Lung (tissue), 12 donors: ENCODE measurements around the gene EFCC1. TPM values are rescaled to one million over a fixed set of nuclear protein-coding genes. Genes with fewer than 3 reads are reported as not detected.

Experiments
- ATAC-seq: fragments of 200-7000 bp; cut with Tn5 transposase; one replicate; pipeline ENCODE4 v1.9.1; 2020; ENCODE audit warnings: moderate number of reproducible peaks; ENCODE audit not compliant: insufficient read depth, low FRiP score
- DNase-seq, 3 donors: peaks; one replicate each; pipeline ENCODE4 v3.0.0-alpha.2; 2013 to 2017
- H3K27ac ChIP-seq, 2 donors: one replicate each; pipeline ENCODE4 v1.5.1; 2013; ENCODE audit warnings: mild to moderate bottlenecking in 2 of 2, moderate library complexity in 2 of 2, control low read depth in 1 of 2, inconsistent platforms in 1 of 2, low read depth in 1 of 2, low read length in 1 of 2
- H3K27me3 ChIP-seq, 3 donors: one replicate each; pipeline ENCODE4 v1.5.1; 2013; ENCODE audit warnings: low read length in 2 of 3; ENCODE audit not compliant: control insufficient read depth in 3 of 3, insufficient read depth in 3 of 3
- H3K36me3 ChIP-seq, 4 donors: one replicate each; pipeline ENCODE4 v1.5.1; 2013; ENCODE audit warnings: low read length in 4 of 4, mild to moderate bottlenecking in 1 of 4, moderate library complexity in 1 of 4; ENCODE audit not compliant: control insufficient read depth in 4 of 4, insufficient read depth in 4 of 4
- H3K4me1 ChIP-seq, 5 donors: one replicate each; pipeline ENCODE4 v1.5.1; 2013; ENCODE audit warnings: low read length in 5 of 5, mild to moderate bottlenecking in 2 of 5, moderate library complexity in 1 of 5; ENCODE audit not compliant: control insufficient read depth in 5 of 5, insufficient read depth in 5 of 5
- H3K4me3 ChIP-seq: one replicate; pipeline ENCODE4 v1.5.1; 2013; ENCODE audit warnings: mild to moderate bottlenecking, control low read depth, moderate library complexity
- H3K9ac ChIP-seq, 2 donors: one replicate each; pipeline ENCODE4 v1.5.1; 2013; ENCODE audit warnings: low read length in 2 of 2, control low read depth in 1 of 2; ENCODE audit not compliant: insufficient read depth in 1 of 2
- H3K9me3 ChIP-seq, 4 donors: one replicate each; pipeline ENCODE4 v1.5.1; 2013; ENCODE audit warnings: low read length in 3 of 4, mild to moderate bottlenecking in 1 of 4, moderate library complexity in 1 of 4; ENCODE audit not compliant: control insufficient read depth in 4 of 4, insufficient read depth in 3 of 4
- CTCF ChIP-seq: IDR thresholded peaks from 2 replicates; pipeline ENCODE4 v1.5.1; 2012; ENCODE audit warnings: mild to moderate bottlenecking; ENCODE audit errors: control extremely low read depth, extremely low read depth
- WGBS, 2 donors: extraction: QIAGEN DNeasy Blood & Tissue Kit; methylation state at CpG; one replicate each; pipeline ENCODE4 v1.1.7; 2013; 5-methylcytosine and 5-hydroxymethylcytosine counted together
- polyA plus RNA-seq, 2 donors: library from polyadenylated mRNA; stranded (reverse); fragments of 200-250 nt; gene quantifications; one replicate each; pipeline ENCODE4 v1.2.1, GENCODE V29; 2013
- total RNA-seq, 2 donors: library from RNA; depleted of rRNA in 1 of 2; stranded (reverse); fragments of >200 nt in 1 of 2; gene quantifications; one replicate each; pipeline ENCODE4 v1.2.1, GENCODE V29; 2014 to 2021
- donor health status: control.
- donor health status: control.
- donor health status: Bipolar disorder and iron deficiency.
- donor health status: healthy.
- donor health status: DM: yes; HTN: yes; CAD: no.

Gene EFCC1
- total and polyA plus RNA-seq, 4 donors, result 3.2 to 10.0 (median 6.3) TPM

DNA sequence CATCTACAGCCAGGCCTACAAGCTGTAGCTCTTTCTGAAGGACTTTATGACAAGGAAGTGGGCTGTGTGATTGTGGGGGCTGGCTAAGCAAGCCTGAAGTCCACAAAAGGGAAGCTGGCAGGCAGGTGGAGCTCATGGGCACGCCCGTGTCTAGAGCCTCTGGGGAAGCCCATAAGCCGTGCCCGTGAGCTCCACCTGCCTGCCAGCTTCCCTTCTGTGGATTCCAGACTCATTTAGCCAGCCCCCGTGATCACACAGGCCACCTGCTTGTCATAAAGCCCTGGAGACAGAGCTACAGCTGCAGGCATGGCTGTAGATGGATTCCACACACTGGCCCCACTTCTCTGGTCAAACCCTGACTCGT is 15.2 kb downstream of the EFCC1 start:
- peaks cover 0 to 67% (median 34%) of the 10 kb centered on the region in 5 donors for H3K4me1 ChIP-seq
- H3K9ac ChIP-seq, result no peak overlapping the region
- TF ChIP-seq CTCF, result no peak
- no peaks in the 10 kb centered on the region for H3K27me3 ChIP-seq
- 12 to 21% methylated on average over 6 of the region's 6 CpGs for WGBS, 2 donors
- DNase-seq (peak in 1 of 3 donors; percentile 31), ATAC-seq (no peak)
- H3K27ac ChIP-seq, result peak overlapping the region; percentile 79 to 80
- H3K36me3 ChIP-seq, result no peaks in the 10 kb centered on the region
- H3K9me3 ChIP-seq, result no peaks in the 10 kb centered on the region
- H3K4me3 ChIP-seq, result no peak overlapping the region

DNA sequence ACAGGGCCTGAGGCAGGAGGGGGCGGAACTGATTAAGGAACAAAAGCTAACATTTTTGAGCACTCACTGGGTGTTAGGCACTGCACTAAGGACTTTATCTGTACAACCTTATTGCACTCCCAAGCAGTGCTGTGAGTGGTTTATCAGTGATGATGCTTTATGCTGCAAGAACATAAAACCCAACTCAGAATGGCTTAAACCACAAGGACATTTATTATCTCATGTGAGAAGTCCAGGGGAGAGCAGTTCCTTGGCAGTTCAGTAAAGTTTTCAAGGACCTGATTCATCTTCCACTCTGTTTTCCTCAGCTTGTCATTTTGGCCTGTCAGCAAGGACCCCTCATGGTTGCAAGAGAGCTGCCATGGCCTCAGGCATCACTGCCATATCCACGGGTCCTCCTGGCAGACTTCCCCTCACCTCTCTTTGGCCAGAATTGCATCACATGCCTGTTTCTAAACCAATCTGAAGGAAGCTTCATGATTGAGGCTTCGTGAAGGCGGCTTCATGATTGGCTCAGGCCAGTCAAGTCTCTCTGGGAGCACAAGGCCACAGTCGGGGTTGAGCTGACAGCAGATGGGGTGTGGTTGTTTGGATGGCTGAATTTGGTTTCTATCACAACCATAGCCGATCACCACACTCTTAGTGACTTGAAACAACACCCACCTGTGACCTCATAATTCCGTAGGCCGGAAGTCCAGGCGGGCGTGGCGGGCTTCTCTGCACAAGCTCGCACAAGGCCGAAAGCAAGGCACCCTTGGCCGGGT is 15.8 kb downstream of the EFCC1 start:
- H3K27me3 ChIP-seq, result no peaks in the 10 kb centered on the region
- no peak overlapping the region for H3K9ac ChIP-seq
- 62 to 75% methylated on average over 14 of the region's 14 CpGs for WGBS, 2 donors
- H3K27ac ChIP-seq, result peak overlapping the region; percentile 79 to 80
- DNase-seq (peak in 1 of 3 donors; percentile 27), ATAC-seq (no peak)
- no peaks in the 10 kb centered on the region for H3K36me3 ChIP-seq
- no peaks in the 10 kb centered on the region for H3K9me3 ChIP-seq
- no peak for TF ChIP-seq CTCF
- H3K4me3 ChIP-seq, result no peak overlapping the region
- H3K4me1 ChIP-seq, result peaks cover 0 to 73% (median 35%) of the 10 kb centered on the region in 5 donors

- DNase-seq, result peak; percentile 79 to 85 (median 84)
- H3K27ac ChIP-seq, result peak overlapping the region; percentile 79 to 80
- no peak for TF ChIP-seq CTCF
- no peaks in the 10 kb centered on the region for H3K36me3 ChIP-seq
- WGBS, 2 donors, result 46 to 57% methylated on average over 7 of the region's 7 CpGs
- no peaks in the 10 kb centered on the region for H3K27me3 ChIP-seq
- peaks cover 0 to 78% (median 39%) of the 10 kb centered on the region in 5 donors for H3K4me1 ChIP-seq
- H3K9ac ChIP-seq, result no peak overlapping the region
- no peak for ATAC-seq
- H3K9me3 ChIP-seq, result no peaks in the 10 kb centered on the region
- H3K4me3 ChIP-seq, result no peak overlapping the region
These were observed 16.4 kb downstream of the EFCC1 start for GRCh38 chr3:129017484-129017899.
